Mucosa of rectum (tissue), 2 donors: Measurements from ENCODE around the gene FBXO36.
"Not testable (repeated sequence)": the region's sequence is repeated elsewhere in the genome, so short reads cannot be mapped to it uniquely, and the experiment has no call there.

Experiments
- H3K27ac ChIP-seq, 2 donors: one replicate each; pipeline ENCODE4 v1.7.0; 2013; ENCODE audit warnings: inconsistent platforms in 2 of 2, low read depth in 2 of 2, low read length in 2 of 2
- H3K27me3 ChIP-seq, 2 donors: one replicate each; pipeline ENCODE4 v1.7.0; 2013; ENCODE audit warnings: low read length in 2 of 2; ENCODE audit not compliant: control insufficient read depth in 2 of 2, insufficient read depth in 2 of 2
- H3K36me3 ChIP-seq, 2 donors: one replicate each; pipeline ENCODE4 v1.7.0; 2013; ENCODE audit warnings: low read length in 2 of 2; ENCODE audit not compliant: control insufficient read depth in 2 of 2, insufficient read depth in 2 of 2
- H3K4me1 ChIP-seq, 2 donors: one replicate each; pipeline ENCODE4 v1.7.0; 2013; ENCODE audit warnings: low read length in 2 of 2, mild to moderate bottlenecking in 1 of 2; ENCODE audit not compliant: control insufficient read depth in 2 of 2, insufficient read depth in 2 of 2
- H3K4me3 ChIP-seq, 2 donors: one replicate each; pipeline ENCODE4 v1.7.0; 2013; ENCODE audit warnings: low read length in 2 of 2
- H3K9ac ChIP-seq, 2 donors: one replicate each; pipeline ENCODE4 v1.7.0; 2013; ENCODE audit warnings: low read length in 2 of 2, low read depth in 1 of 2, mild to moderate bottlenecking in 1 of 2
- H3K9me3 ChIP-seq, 2 donors: one replicate each; pipeline ENCODE4 v1.7.0; 2013; ENCODE audit warnings: low read length in 2 of 2; ENCODE audit not compliant: control insufficient read depth in 2 of 2
- donor health status: healthy.
- donor health status: Normal muscosa, but diverticular disease.

Gene FBXO36

GRCh38 chr2:229888031-229888430 is 34.3 kb upstream of the FBXO36 start:
- Histone ChIP-seq H3K27me3 (no peaks in the 10 kb centered on the region), H3K9me3 (no peaks in the 10 kb centered on the region), H3K36me3 (peaks cover 2 to 4% of the 10 kb centered on the region in 2 donors), H3K4me1 (no peaks in the 10 kb centered on the region), H3K27ac (no peak overlapping the region), H3K4me3 (no peak overlapping the region), H3K9ac (no peak overlapping the region)

DNA sequence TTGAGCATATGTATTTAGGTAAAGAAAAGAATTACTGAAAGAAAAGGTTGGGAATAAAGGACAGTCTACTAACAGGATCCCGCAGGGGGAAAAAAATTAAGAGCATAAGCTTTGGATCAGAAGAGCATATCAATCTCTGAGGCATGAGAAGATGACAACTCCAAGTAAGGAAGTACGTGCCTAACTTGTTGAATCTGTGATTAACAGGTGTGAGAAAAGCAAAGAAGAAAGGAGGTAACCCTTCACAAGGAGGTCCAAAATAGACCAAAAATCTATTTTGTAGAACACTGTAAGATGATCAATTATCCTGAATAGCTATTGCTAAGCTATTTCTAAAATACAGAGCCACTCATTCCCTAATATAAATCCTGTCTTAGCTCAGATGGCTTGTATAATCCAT is 33.3 kb upstream of the FBXO36 start:
- Histone ChIP-seq H3K27ac (no peak overlapping the region), H3K9me3 (no peaks in the 10 kb centered on the region), H3K27me3 (no peaks in the 10 kb centered on the region), H3K4me1 (no peaks in the 10 kb centered on the region), H3K36me3 (peaks cover 2 to 4% of the 10 kb centered on the region in 2 donors), H3K9ac (no peak overlapping the region), H3K4me3 (no peak overlapping the region)

- no peak overlapping the region for H3K4me3 ChIP-seq
- no peaks in the 10 kb centered on the region for H3K9me3 ChIP-seq
- H3K27me3 ChIP-seq, result no peaks in the 10 kb centered on the region
- H3K4me1 ChIP-seq, result no peaks in the 10 kb centered on the region
- H3K36me3 ChIP-seq, result peaks cover 5 to 11% of the 10 kb centered on the region in 2 donors
- no peak overlapping the region for H3K27ac ChIP-seq
- no peak overlapping the region for H3K9ac ChIP-seq
Measured at GRCh38 chr2:229896857-229897256, 25.4 kb upstream of the FBXO36 start.

DNA sequence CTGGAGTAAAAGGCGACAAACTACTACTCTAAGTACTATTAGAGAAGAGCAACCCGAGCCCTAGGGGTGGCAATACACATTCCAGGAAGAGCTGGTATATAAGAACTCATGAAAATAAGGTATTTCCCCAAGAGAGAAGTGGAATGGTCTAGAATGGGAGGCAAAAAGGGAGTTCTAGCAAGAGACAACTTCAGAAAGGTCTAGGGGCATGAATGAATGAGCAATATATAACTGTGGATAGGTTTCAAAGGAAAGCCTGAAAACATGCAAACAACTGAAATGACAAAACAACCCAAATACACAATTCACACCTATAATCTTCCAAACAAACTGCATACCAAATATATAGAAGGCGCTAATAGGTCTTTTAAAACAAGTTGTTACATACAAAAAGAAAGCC is 22.7 kb upstream of the FBXO36 start:
- Histone ChIP-seq H3K27me3 (no peaks in the 10 kb centered on the region), H3K4me3 (no peak overlapping the region), H3K27ac (no peak overlapping the region), H3K4me1 (no peaks in the 10 kb centered on the region), H3K36me3 (peaks cover 10 to 23% of the 10 kb centered on the region in 2 donors), H3K9ac (no peak overlapping the region), H3K9me3 (no peaks in the 10 kb centered on the region)

DNA sequence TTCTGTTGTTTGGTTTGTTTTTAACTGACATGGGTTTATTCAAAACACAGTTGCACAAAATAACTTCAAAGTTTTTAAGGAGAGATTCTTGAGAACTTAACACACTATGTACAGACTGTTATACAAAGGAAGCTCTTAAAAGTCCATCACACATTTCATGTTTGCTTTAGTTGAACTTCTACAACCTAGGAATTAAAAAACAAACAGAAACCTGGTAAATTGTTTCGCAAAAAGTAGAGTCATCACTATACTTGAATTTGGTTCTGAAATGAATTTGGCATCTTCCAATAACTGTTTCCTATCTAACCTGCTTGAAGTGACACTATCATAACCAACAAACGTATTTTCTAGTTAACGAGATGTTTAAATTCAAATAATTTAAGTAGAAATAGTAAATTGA is 22.3 kb upstream of the FBXO36 start:
- Histone ChIP-seq H3K4me1 (no peaks in the 10 kb centered on the region), H3K27me3 (no peaks in the 10 kb centered on the region), H3K27ac (no peak overlapping the region), H3K4me3 (no peak overlapping the region), H3K36me3 (peaks cover 10 to 21% of the 10 kb centered on the region in 2 donors), H3K9ac (no peak overlapping the region), H3K9me3 (no peaks in the 10 kb centered on the region)

GRCh38 chr2:229900514-229900913 is 21.8 kb upstream of the FBXO36 start:
- H3K36me3 ChIP-seq, result peaks cover 10 to 21% of the 10 kb centered on the region in 2 donors
- not testable (repeated sequence) for H3K4me1 ChIP-seq, H3K27ac ChIP-seq, H3K27me3 ChIP-seq, H3K9ac ChIP-seq, H3K9me3 ChIP-seq, H3K4me3 ChIP-seq

DNA sequence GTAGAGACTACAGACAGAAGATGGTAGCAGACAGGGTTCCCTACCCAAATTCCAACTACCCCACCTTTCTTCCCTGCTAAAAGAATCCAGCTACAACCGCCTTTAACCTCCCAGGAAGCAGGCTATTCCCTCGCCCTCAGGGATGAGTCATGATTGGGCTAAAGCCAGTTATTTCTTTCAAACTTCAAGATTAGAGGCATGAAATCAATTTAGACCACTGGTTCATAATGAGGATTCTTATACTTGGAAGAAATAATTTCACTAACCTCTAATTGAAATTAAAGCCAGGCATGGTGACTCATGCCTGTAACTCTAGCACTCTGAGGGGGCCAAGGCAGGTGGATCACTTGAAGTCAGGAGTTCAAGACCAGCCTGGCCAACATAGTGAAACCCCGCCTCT is 20.5 kb upstream of the FBXO36 start:
- no peaks in the 10 kb centered on the region for H3K27me3 ChIP-seq
- H3K4me1 ChIP-seq, result no peaks in the 10 kb centered on the region
- no peak overlapping the region for H3K9ac ChIP-seq
- H3K36me3 ChIP-seq, result peaks cover 10 to 21% of the 10 kb centered on the region in 2 donors
- H3K9me3 ChIP-seq, result no peaks in the 10 kb centered on the region
- H3K4me3 ChIP-seq, result no peak overlapping the region
- no peak overlapping the region for H3K27ac ChIP-seq

DNA sequence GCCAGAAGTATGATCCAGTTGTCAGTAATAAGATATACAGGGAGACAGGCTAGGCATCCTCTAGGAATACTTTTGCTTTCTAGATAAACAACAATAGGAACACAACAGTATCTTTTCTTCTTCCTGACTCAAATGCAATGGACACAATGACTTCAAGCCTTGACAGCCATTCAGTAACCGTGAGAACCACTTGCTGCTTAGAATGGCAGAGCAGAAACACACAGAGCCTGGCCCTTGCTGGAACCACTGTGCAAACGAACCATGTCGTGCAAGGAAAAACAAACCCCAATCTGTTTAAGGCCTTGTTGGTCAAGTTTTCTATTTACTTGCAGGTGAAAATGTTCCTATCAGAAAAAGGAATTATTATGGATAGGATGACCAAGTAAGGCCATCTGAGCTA is 19.3 kb upstream of the FBXO36 start:
- Histone ChIP-seq H3K36me3 (peaks cover 12 to 26% of the 10 kb centered on the region in 2 donors), H3K4me1 (no peaks in the 10 kb centered on the region), H3K4me3 (no peak overlapping the region), H3K9me3 (no peaks in the 10 kb centered on the region), H3K27ac (no peak overlapping the region), H3K27me3 (no peaks in the 10 kb centered on the region), H3K9ac (no peak overlapping the region)

DNA sequence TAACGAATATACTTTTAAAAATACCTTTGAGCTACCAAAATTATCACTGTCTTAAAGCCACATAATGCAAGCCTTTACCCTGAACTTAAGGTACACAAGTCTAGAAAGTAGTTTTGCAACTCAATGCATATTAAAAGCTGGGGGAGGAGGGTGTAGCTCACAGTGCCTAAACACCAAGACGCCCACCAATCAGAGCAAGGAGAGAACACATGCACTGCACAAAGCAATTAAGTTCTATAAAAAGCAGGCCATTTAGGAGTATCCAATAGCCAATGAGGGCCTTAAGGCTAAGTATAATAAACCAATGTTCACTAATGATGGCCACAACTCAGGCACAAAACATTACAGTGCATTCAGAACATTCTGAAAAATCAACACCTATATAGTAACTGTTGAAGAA is 16.7 kb upstream of the FBXO36 start:
- no peaks in the 10 kb centered on the region for H3K4me1 ChIP-seq
- H3K9me3 ChIP-seq, result no peaks in the 10 kb centered on the region
- no peak overlapping the region for H3K4me3 ChIP-seq
- H3K27ac ChIP-seq, result no peak overlapping the region
- no peaks in the 10 kb centered on the region for H3K27me3 ChIP-seq
- no peak overlapping the region for H3K9ac ChIP-seq
- H3K36me3 ChIP-seq, result peaks cover 10 to 18% of the 10 kb centered on the region in 2 donors

- Histone ChIP-seq H3K4me1 (peaks cover 0 to 3% of the 10 kb centered on the region in 2 donors), H3K27me3 (no peaks in the 10 kb centered on the region), H3K27ac (no peak overlapping the region), H3K9ac (no peak overlapping the region), H3K36me3 (peaks cover 5 to 6% of the 10 kb centered on the region in 2 donors), H3K4me3 (no peak overlapping the region), H3K9me3 (no peaks in the 10 kb centered on the region)
Measured at GRCh38 chr2:229909090-229909489, 13.2 kb upstream of the FBXO36 start.
